H9 (cell line): Measurements from ENCODE around the gene FBLN2. TPM values are rescaled to one million over a fixed set of nuclear protein-coding genes. Genes with fewer than 3 reads are reported as not detected.

Experiments
- DNase-seq: peaks from one replicate; pipeline ENCODE4 v3.0.0-alpha.2; 2017
- H2AFZ ChIP-seq: one replicate; pipeline ENCODE4 v1.6.1; 2013; ENCODE audit warnings: mild to moderate bottlenecking, low read length, control low read depth, moderate library complexity
- H2AK5ac ChIP-seq: 2 replicates; pipeline ENCODE4 v1.6.1; 2013; ENCODE audit warnings: low read length, control low read depth, mixed read lengths; ENCODE audit not compliant: insufficient read length
- H2BK120ac ChIP-seq: one replicate; pipeline ENCODE4 v1.6.1; 2013; ENCODE audit warnings: low read depth, mild to moderate bottlenecking, low read length, control low read depth, inconsistent platforms; ENCODE audit not compliant: poor library complexity, severe bottlenecking
- H2BK12ac ChIP-seq: 2 replicates; pipeline ENCODE4 v1.6.1; 2013; ENCODE audit warnings: low read length, control low read depth, mixed read lengths, low read depth; ENCODE audit not compliant: insufficient read length
- H2BK15ac ChIP-seq: 2 replicates; pipeline ENCODE4 v1.6.1; 2013; ENCODE audit warnings: low read depth, low read length, control low read depth
- H2BK20ac ChIP-seq: one replicate; pipeline ENCODE4 v1.6.1; 2013; ENCODE audit warnings: low read depth, mild to moderate bottlenecking, low read length, control low read depth, inconsistent platforms; ENCODE audit not compliant: poor library complexity, severe bottlenecking
- H2BK5ac ChIP-seq: 2 replicates; pipeline ENCODE4 v1.6.1; 2013; ENCODE audit warnings: low read length, control low read depth, mixed read lengths; ENCODE audit not compliant: insufficient read length
- H3K14ac ChIP-seq: 2 replicates; pipeline ENCODE4 v1.6.1; 2013; ENCODE audit warnings: low read length, control low read depth; ENCODE audit not compliant: insufficient read depth
- H3K18ac ChIP-seq: 2 replicates; pipeline ENCODE4 v1.6.1; 2013; ENCODE audit warnings: low read depth, mild to moderate bottlenecking, mixed read lengths, low read length, control low read depth; ENCODE audit not compliant: insufficient read length
- H3K23ac ChIP-seq: 2 replicates; pipeline ENCODE4 v1.6.1; 2013; ENCODE audit warnings: low read length, control low read depth, mixed read lengths, low read depth; ENCODE audit not compliant: insufficient read length
- H3K23me2 ChIP-seq: 2 replicates; pipeline ENCODE4 v1.6.1; 2013; ENCODE audit warnings: low read depth, mild to moderate bottlenecking, mixed read lengths, low read length, control low read depth; ENCODE audit not compliant: insufficient read length, poor library complexity, severe bottlenecking
- H3K27ac ChIP-seq: 2 replicates; pipeline ENCODE4 v1.5.1; 2013; ENCODE audit warnings: low read length, control low read depth, mixed read lengths, low read depth; ENCODE audit not compliant: insufficient read length
- H3K27me3 ChIP-seq: 2 replicates; pipeline ENCODE4 v1.6.1; 2013; ENCODE audit warnings: low read length, control low read depth, inconsistent platforms; ENCODE audit not compliant: insufficient read depth
- H3K4ac ChIP-seq: 2 replicates; pipeline ENCODE4 v1.6.1; 2013; ENCODE audit warnings: low read depth, mild to moderate bottlenecking, control low read depth, inconsistent platforms, low read length, moderate library complexity
- H3K4me1 ChIP-seq: 2 replicates; pipeline ENCODE4 v1.6.1; 2013; ENCODE audit warnings: low read length, control low read depth, inconsistent platforms; ENCODE audit not compliant: insufficient read depth
- H3K4me2 ChIP-seq: 2 replicates; pipeline ENCODE4 v1.6.1; 2013; ENCODE audit warnings: low read length, control low read depth, mixed read lengths; ENCODE audit not compliant: insufficient read length, insufficient read depth
- H3K56ac ChIP-seq: 2 replicates; pipeline ENCODE4 v1.6.1; 2013; ENCODE audit warnings: low read depth, mild to moderate bottlenecking, mixed read lengths, low read length, control low read depth; ENCODE audit not compliant: insufficient read length
- H3K79me1 ChIP-seq: 2 replicates; pipeline ENCODE4 v1.6.1; 2013; ENCODE audit warnings: low read depth, mild to moderate bottlenecking, moderate library complexity, low read length, control low read depth, inconsistent platforms; ENCODE audit not compliant: insufficient read depth, poor library complexity, severe bottlenecking
- H3K79me2 ChIP-seq: 2 replicates; pipeline ENCODE4 v1.6.1; 2013; ENCODE audit warnings: low read length, control low read depth, inconsistent platforms; ENCODE audit not compliant: insufficient read depth
- H3K9ac ChIP-seq: 2 replicates; pipeline ENCODE4 v1.6.1; 2013; ENCODE audit warnings: low read length, control low read depth, mixed read lengths; ENCODE audit not compliant: insufficient read length; ENCODE audit errors: extremely low read depth
- H3K9me3 ChIP-seq: one replicate; pipeline ENCODE4 v1.6.1; 2013; ENCODE audit warnings: low read depth, low read length, inconsistent platforms; ENCODE audit not compliant: control insufficient read depth
- H3T11ph ChIP-seq: one replicate; pipeline ENCODE4 v1.6.1; 2013; ENCODE audit warnings: mild to moderate bottlenecking, low read length, control low read depth, inconsistent platforms
- H4K20me1 ChIP-seq: one replicate; pipeline ENCODE4 v1.6.1; 2013; ENCODE audit not compliant: control insufficient read depth, insufficient read length, insufficient read depth
- H4K5ac ChIP-seq: 2 replicates; pipeline ENCODE4 v1.6.1; 2013; ENCODE audit warnings: low read depth, mild to moderate bottlenecking, mixed read lengths, low read length, control low read depth; ENCODE audit not compliant: insufficient read length
- H4K8ac ChIP-seq: replicated peaks from 2 replicates; pipeline ENCODE4 v1.6.1; 2013; ENCODE audit warnings: low read length, control low read depth, mixed read lengths, low read depth; ENCODE audit not compliant: insufficient read length
- H4K91ac ChIP-seq: 2 replicates; pipeline ENCODE4 v1.6.1; 2013; ENCODE audit warnings: low read depth, mild to moderate bottlenecking, moderate library complexity, mixed read lengths, low read length, control low read depth; ENCODE audit not compliant: insufficient read length
- H3K27ac Mint-ChIP-seq, 3 experiments: 2 replicates in 2 of 3; 3 replicates in 1 of 3; pipeline ENCODE4 v1.8.0; 2020 to 2021; ENCODE audit warnings: mixed read lengths in 3 of 3, mild to moderate bottlenecking in 1 of 3, moderate library complexity in 1 of 3
- H3K27me3 Mint-ChIP-seq: 2 replicates; pipeline ENCODE4 v1.8.0; 2021; ENCODE audit warnings: low read depth, mild to moderate bottlenecking, moderate library complexity, mixed read lengths
- H3K36me3 Mint-ChIP-seq, 3 experiments: 2 replicates in 2 of 3; 3 replicates in 1 of 3; pipeline ENCODE4 v1.8.0; 2020 to 2021; ENCODE audit warnings: low read depth in 3 of 3, mixed read lengths in 3 of 3; ENCODE audit not compliant: insufficient read depth in 1 of 3
- H3K4me1 Mint-ChIP-seq, 2 experiments: 2 replicates each; pipeline ENCODE4 v1.8.0; 2020; ENCODE audit warnings: mixed read lengths in 2 of 2
- H3K4me3 Mint-ChIP-seq, 2 experiments: 2 replicates in 1 of 2; 3 replicates in 1 of 2; pipeline ENCODE4 v1.8.0; 2020 to 2021; ENCODE audit warnings: mild to moderate bottlenecking in 2 of 2, mixed read lengths in 2 of 2, moderate library complexity in 1 of 2
- H3K9me3 Mint-ChIP-seq, 2 experiments: 2 replicates in 1 of 2; 3 replicates in 1 of 2; pipeline ENCODE4 v1.8.0; 2020; ENCODE audit warnings: mild to moderate bottlenecking in 2 of 2, mixed read lengths in 2 of 2, moderate library complexity in 1 of 2
- CTCF ChIP-seq: fragments of 200-600 bp; sonication (generic); conservative IDR thresholded peaks from 3 replicates; pipeline ENCODE4 v1.8.0; 2021; ENCODE audit warnings: antibody characterized with exemption, mild to moderate bottlenecking
- whole genome bisulfite sequencing: extraction: QIAGEN DNeasy Blood & Tissue Kit; methylation state at CpG from one replicate; pipeline ENCODE4 v1.1.7; 2013; ENCODE audit warnings: missing lambda C conversion rate, low lambda C conversion rate, mixed read lengths; ENCODE audit not compliant: insufficient read length; ENCODE audit errors: extremely low coverage; 5-methylcytosine and 5-hydroxymethylcytosine counted together
- total RNA-seq: library from RNA; stranded (reverse); gene quantifications from 2 replicates; pipeline ENCODE4 v1.2.1, GENCODE V29; 2021

Gene FBLN2
- total RNA-seq, 1 experiment from 2014 or later: 11.8 TPM

- no peak overlapping the region for H4K8ac ChIP-seq
- H2BK12ac ChIP-seq: no peak overlapping the region
- no peak overlapping the region for H3K4ac ChIP-seq
- H3K4me2 ChIP-seq: no peak overlapping the region
- Mint-ChIP-seq H3K36me3 (peaks cover 0 to 2% (median 0%) of the 10 kb centered on the region in 3 experiments; a peak in 4 of 7 replicates), H3K27ac (peak overlapping the region in 2 of 3 experiments; percentile 44 to 92; a peak in 2 of 7 replicates), H3K4me3 (no peak overlapping the region), H3K27me3 (peaks cover 4% of the 10 kb centered on the region), H3K9me3 (peaks cover 4 to 13% of the 10 kb centered on the region in 2 experiments), H3K4me1 (peaks cover 24 to 28% of the 10 kb centered on the region in 2 experiments)
- H2AK5ac ChIP-seq: no peak overlapping the region
- H4K91ac ChIP-seq: no peak overlapping the region
- no peak overlapping the region for H3K27ac ChIP-seq
- no peak overlapping the region for H2AFZ ChIP-seq
- H3K14ac ChIP-seq: 0 out of 2 replicates have a peak overlapping the region, but pooled peaks have one; percentile 1
- H2BK120ac ChIP-seq: no peak overlapping the region
- no peaks in the 10 kb centered on the region for H3K9me3 ChIP-seq
- no peak overlapping the region for H3K23ac ChIP-seq
- H3K18ac ChIP-seq: no peak overlapping the region
- no peak overlapping the region for H3T11ph ChIP-seq
- H3K79me2 ChIP-seq: no peaks in the 10 kb centered on the region
- WGBS: no CpG with 5 or more reads among the region's 5 CpGs
- H3K23me2 ChIP-seq: no peaks in the 10 kb centered on the region
- DNase-seq: no peak
- H4K5ac ChIP-seq: no peak overlapping the region
- H4K20me1 ChIP-seq: no peaks in the 10 kb centered on the region
- H2BK20ac ChIP-seq: no peak overlapping the region
- no peak overlapping the region for H3K9ac ChIP-seq
- no peaks in the 10 kb centered on the region; the same call in 1 of the 2 replicates for H3K4me1 ChIP-seq
- H3K27me3 ChIP-seq: no peaks in the 10 kb centered on the region
- H2BK15ac ChIP-seq: no peak overlapping the region
- TF ChIP-seq CTCF: no peak
- H3K56ac ChIP-seq: no peak overlapping the region
- no peak overlapping the region for H2BK5ac ChIP-seq
- H3K79me1 ChIP-seq: no peaks in the 10 kb centered on the region
These were observed 22.3 kb upstream of the FBLN2 start for GRCh38 chr3:13526626-13526949.
